Tongue (tissue), 2 donors: Measurements from ENCODE around the gene FBXO31. TPM values are rescaled to one million over a fixed set of nuclear protein-coding genes. Genes with fewer than 3 reads are reported as not detected.

Experiments used
- DNase-seq: peaks from one replicate; pipeline ENCODE4 v3.0.0-alpha.2; 2015
- total RNA-seq: library from RNA; depleted of rRNA; stranded (reverse); fragments of >200 nt; gene quantifications from one replicate; pipeline ENCODE4 v1.2.3, GENCODE V29; 2014

FBXO31 gene
- total RNA-seq, 1 donor from 2014 or later = 58.2 TPM

DNA sequence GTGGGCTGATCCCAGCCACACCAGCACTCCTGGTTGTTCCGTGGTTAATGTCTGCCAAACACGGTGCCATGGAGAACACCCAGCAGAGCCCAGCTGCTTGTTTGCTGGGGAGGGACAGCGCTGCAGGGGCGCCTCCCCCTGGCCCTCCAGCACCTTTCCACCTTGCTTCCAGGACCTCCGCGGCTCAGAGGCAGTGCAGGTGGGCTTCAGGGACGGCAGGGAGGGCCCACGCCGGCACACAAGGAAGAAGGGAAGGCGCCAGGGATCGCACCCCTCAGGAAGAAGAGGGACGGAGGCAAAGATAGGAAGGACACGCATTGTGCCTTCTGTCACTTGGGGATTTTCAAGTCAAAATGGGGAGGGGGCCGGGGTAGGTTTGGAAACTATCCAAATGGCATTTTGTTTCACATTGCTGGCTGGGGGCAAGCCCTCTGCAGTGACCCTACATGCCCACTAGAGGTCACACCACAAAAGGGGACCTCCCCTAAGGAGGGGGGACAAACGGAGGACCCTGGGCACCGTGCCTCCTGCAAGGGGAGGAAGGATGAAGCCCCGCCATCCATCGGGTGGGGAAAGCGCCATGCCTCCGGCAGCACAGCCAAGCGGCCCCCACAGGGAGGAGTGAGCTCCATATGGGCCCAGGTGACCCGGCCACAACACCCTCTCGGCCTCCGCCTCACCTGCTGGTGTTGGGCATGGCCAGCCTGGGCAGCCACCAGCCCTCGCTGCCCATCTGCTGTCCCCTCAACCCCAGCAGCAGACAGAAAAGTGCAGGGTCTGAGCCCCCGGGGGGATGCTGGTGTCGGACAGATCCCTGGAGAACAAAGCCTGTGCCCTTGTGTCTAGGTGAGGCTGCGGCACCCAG lies 58.9 kb downstream of the FBXO31 start:
- DNase-seq = peak; percentile 55

DNA sequence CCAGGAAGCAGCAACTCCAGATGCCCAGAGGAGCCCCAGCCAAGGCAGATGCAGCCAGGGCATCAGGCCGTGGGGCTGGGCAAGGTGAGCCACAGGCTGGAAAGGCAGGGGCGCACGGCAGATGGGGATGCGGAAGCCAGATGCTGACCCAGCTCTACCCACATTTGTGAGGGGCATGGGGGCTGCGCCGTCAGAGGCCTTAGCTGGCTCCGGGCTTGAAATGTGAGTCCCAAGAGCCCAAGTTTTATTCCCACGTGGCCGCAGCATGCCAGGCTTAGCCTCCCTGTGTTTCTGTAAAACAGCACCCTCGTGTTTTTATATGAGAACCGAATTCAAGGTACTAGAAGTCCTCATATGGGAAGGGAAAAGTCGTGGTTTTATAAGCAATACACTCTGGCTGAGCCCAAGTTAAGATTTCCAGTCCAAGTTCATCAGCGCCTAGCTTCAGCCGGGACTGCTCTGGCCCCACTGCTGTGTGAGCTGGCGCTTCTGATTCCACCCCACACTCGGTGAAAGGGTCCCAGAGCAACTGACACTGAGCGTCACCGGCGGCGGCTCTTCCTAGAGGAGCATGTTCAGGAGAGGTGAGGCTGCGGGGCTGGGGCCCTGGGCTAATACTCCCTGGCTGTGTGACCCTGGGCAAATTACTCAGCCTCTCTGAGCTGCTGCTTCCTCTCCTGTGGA lies 59.7 kb downstream of the FBXO31 start:
- no peak for DNase-seq

- no peak for DNase-seq
These were observed 60.5 kb downstream of the FBXO31 start for GRCh38 chr16:87322833-87323726.

DNA sequence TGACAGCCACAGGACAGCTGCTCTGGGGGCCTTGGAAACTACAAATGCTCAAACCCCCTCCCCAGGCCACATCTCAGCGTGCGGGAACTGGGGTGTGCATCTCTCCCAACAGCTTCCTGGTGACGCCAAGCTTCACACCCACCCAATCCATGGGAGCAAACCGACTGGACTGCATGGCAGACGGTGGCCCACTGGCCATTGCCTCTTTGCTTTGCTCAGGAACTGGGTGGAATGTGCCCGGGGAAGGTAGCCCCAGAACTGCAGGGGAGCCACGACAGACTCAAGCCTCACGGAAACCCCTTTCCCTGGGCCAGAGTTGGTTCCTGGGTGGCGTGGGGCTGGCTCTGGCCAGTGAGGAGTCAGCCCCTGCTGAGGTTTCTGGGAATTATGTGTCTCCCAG lies 61.2 kb downstream of the FBXO31 start:
- no peak for DNase-seq

- no peak for DNase-seq
These were observed 62.1 kb downstream of the FBXO31 start for GRCh38 chr16:87321336-87322107.

DNA sequence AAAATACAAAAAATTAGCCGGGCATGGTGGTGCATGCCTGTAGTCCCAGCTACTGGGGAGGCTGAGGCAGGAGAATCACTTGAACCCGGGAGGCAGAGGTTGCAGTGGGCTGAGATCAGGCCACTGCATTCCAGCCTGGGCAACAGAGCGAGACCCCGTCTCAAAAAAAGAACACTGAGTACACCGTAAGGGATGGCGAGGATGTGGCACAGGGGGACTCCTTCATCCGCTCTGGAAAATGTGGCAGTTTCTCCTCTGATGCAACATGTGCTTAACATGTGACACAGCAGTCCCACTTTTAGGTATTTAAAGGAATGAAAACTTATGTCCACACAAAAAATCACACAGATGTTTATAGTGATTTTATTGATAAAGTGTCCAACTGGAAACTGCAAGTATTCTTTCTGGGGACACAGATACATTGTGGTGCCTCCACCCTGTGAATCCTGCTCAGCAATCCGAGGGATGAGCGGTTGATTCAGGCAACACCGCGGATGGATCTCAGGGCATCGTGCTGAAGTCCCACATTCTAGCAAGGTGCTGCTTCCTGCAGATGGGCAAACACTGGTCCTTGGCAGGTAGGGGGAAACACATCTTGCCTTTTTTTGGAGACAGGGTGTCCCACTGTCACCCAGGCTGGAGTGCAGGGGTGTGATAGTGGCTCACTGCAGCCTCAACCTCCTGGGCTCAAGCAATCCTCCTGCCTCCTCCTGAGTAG lies 62.9 kb downstream of the FBXO31 start:
- no peak for DNase-seq

DNA sequence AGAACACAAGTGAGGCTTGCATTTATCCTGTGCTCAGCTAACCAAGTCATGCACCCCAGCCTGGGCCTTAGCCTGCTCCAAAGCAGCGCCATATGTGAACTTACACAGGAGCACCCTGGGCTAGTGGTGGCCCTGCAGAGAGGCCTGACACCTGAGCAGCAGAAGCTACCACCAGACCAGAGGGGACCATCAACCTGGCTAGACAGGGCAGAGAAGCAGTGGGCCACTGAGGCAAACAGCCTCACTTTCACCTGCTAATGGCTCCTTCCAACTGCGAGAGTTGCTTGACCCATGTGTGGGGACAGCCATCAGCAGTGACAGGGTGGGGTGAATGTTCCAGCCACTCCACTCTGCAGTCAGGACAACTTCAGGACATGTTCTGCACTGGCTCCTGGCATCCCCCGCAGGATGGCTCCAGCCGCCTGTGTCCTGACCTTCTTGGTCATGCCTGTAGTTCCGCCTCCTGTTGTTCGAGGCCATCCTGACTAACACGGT lies 63.5 kb downstream of the FBXO31 start:
- no peak for DNase-seq

DNA sequence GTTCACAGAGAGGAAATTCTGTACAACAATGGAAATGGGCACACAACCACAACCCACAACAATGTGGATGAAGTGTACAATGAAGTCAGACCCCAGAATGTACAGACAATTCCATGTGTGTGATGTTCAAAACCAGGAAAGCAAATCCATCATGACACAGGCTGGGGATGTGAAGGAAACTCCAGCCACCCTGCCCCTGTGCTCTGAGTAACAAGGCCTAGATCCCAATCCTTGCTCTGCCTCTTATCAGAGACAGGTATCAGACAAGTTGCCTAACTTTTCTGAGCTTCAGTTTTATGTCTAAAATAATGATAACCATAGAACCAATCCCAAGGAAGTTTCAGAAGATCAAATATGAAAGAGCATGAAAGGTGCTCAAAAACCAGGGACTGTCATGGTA lies 64.6 kb downstream of the FBXO31 start:
- no peak for DNase-seq

GRCh38 chr16:87317750-87318644 lies 65.6 kb downstream of the FBXO31 start:
- peak; percentile 73 for DNase-seq

DNA sequence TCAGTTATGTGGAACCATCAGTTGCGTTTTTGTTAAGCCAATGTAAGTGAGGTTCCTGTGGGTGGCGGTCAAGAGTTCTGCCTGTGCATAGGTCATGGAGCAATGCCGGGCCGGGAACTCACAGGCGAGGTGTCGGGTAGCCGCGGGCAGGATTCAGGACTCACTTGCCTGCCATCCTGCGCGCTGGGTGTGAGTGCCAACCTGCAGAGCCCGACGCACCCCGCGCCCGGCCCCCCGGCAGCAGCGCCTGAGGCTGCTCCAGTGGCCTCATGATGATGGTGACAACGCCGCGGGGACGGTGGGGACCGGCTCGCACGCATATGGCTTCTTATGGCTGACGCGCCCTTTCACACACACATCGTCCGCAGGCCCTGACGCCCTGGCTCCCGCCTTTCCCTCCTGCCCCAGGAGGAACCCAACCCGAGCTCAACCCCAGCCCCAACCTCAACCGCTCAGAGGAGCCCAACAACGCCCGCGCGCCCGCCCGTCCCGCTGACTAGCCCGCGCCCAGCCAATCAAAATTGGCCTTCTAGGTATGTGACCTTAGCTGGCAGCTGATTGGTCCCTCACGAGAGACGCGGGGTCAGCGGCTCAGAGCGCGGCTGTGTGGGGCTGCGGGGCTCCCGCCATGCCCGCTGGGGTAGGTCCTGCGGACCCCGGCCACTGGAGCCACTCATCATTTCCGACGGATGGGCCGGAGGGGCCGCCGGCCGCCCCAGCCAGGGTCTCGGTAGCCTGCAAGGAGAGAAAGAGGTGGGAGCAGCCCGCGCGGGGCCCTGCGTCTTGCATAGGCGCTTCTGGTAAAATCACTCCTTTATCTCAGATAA lies 66.4 kb downstream of the FBXO31 start, which contains the start of gene C16orf95:
TSS of gene C16orf95 (minus strand) at position 470 of the 827 bp plus-strand sequence. CDS start at position 320, 150 bp downstream.
- DNase-seq = peak; percentile 99

DNA sequence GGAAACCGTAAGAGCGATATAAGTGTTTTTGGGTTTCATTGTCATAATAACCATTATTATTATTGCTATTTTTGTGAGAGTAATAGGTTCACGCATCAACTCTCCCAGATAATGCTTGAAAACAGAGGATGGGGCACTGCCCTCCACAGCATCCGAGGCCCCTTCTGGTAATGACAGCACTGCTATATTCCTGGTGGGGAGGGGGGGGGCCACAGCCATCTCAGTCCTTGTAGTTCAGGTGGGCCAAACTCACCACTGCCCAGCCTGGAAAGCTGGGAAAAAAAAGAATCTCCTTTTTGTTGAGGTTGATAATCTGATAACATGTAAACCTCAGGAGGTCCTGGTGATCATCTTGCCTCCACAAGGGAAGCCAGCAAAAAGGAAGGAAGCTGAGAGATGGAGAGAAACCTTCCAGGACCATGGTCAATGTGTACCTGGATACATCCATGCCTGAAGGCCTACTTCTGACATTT lies 67.1 kb downstream of the FBXO31 start:
- no peak for DNase-seq

GRCh38 chr16:87314990-87315420 lies 68.6 kb downstream of the FBXO31 start:
- no peak for DNase-seq

DNA sequence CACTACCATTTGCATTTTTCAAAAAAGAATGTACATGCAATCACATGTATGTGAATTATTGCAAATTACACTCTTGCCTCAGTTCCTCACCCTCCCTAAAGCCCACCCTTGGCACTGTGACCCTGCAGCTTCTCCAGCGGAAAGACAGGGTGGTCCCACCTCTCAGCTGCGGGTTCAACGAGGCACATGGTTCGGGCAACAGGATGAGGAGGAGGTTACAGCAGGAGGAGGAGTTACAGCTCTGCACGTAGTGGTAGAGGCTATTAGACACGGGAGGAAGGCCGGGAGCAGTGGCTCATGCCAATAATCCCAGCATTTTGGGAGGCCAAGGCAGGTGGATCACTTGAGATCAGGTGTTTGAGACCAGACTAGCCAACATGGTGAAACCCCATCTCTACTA lies 71.6 kb downstream of the FBXO31 start:
- no peak for DNase-seq

- DNase-seq = no peak
These were observed 72.2 kb downstream of the FBXO31 start for GRCh38 chr16:87311387-87311786.

- DNase-seq = no peak
These were observed 73.0 kb downstream of the FBXO31 start for GRCh38 chr16:87310610-87311009.

DNA sequence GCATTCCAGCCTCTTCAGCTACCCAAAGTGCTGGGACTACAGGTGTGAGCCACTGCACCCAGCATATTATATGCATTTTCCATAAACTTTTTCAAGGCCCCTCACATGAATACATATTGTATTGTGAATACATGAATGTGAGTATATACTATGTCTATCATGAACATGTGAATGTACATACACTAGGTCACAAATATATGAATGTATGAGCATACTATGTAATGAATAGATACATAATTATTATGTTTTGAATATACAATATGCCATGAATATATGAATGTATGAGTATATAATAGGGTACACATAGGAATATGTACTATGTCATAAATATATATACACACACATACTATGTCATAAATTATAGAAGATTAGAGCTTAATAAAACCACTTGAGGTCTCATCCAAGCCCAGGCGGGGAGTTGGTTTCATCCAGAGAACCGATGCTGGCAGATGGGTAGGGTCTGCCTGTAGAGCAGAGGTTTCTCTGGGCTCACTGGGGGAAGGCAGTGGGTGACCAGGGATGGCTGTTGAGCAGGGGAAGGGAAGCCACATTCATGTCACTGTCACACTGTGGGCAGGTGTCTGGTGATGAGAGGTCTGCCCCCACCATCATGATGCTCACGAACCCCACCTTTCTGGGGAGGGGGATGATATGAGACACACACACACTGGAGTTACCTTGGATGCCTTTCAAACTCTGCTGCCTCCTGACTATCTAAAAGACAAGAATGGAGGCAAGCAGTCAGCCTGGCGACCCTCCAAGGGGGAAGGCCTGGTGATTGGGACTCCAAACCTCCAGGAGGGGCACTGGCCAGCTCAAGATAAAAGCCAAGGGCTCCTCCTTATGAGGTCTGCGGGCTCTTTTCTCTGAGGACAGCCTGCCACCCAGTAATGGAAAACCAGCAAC lies 73.7 kb downstream of the FBXO31 start:
- no peak for DNase-seq

- DNase-seq = no peak
These were observed 74.8 kb downstream of the FBXO31 start for GRCh38 chr16:87308826-87309225.
